Stimulated activated CD4-positive, alpha-beta T cell treated with anti-CD3 and anti-CD28 coated beads, Interleukin-1b, Interleukin-23, amount 100 ng/mL, for 1 hour (primary cell): ENCODE results near the gene CDRT15.
"Not testable (repeated sequence)": the region's sequence is repeated elsewhere in the genome, so short reads cannot be mapped to it uniquely, and the experiment has no call there.

Source experiments
- DNase-seq, 2 donors: peaks; one replicate each; pipeline ENCODE4 v3.0.0-alpha.2; 2020; ENCODE audit warnings: low read depth in 2 of 2

CDRT15 gene

DNA sequence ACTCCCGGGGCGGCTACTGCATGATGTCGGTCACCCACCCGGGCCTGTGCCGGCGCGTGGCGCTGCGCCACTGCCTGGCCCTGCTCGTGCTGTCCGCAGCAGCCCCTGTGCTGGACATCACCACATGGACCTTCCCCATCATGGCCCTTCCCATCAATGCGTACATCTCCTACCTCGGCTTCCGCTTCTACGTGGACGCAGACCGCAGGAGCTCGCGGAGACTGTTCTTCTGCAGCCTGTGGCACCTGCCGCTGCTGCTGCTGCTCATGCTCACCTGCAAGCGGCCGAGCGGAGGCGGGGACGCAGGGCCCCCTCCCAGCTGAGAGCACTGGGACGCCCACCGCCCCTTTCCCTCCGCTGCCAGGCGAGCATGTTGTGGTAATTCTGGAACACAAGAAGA lies 29.8 kb downstream of the CDRT15 start:
- DNase-seq, result no peak

DNA sequence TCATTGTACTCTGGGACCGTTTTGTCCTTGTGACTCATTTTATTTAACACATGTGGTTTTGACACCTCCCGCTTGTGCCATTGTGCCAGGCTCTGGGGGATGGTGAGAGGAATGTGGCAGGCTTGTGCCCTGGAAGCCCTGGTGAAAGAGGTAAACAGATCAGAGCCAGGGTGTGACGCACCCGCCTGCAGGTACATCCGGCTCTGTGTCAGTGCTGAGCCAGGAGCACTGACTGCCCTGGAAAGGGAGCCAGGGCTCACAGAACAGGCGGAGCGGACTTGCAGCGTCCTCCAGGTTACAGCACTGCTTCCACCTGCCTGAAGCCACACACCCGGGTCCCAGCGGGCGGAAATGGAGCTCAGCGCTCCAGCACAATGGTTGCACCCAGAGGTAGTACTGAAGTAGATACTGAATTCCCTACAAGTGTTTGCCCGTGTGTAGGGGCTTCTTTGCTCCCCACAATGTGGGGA lies 30.6 kb downstream of the CDRT15 start:
- peak in 1 of 2 donors; percentile 39 for DNase-seq

DNA sequence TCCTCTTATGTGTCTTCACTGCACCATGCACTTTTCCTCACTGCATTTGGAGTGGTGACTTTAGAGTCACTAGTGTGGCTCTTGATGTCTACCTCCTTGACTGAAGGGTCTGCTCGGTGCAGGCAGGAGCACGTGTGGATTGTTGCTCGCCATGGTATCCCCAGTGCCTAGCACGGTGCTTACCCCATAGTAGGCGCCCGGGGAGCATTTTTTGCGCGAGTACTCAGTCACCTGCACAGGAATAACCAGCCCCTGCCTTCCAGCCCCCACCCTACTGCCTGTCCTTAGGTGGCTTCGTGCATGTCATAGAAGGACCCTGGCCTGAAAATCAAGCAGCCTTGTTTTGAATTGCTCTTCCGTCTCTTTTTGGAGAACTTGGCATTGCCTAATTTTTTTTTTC lies 31.3 kb downstream of the CDRT15 start:
- no peak for DNase-seq

DNA sequence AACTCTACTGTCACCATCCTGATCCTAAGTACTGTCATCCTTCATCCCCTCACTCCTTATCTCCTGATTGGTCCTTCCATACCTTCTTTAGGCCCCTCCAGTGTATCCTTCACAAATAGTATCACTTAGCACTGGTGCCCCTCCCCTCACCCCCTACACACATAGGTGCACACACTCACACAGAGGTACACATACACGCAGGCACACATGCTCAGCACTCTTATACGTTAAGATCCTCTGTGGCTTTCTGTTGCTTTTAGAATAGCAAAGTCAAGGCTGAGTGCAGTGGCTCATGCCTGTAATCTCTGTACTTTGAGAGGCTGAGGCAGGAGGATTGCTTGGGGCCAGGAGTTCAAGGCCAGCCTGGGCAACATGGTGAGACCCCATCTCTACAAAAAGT lies 32.1 kb downstream of the CDRT15 start:
- DNase-seq, result no peak

DNA sequence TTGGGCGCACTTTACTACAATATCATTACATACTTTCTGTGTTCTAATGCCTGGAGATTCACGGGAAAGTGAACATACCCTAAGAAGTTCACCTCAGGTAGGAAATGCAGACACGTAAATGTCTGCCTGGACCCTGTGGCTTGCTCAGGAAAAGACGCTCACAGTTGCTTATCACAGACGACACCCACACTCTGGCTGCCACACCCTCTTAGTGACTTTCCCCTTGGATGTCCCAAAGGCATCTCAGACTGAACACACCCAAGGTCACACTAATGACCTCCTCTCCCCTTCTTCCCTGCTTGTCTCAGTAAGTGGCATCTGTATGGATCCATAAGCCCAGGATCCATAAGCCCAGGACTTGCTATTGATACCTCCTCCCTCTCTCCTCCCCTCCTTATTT lies 32.6 kb downstream of the CDRT15 start:
- no peak for DNase-seq

DNA sequence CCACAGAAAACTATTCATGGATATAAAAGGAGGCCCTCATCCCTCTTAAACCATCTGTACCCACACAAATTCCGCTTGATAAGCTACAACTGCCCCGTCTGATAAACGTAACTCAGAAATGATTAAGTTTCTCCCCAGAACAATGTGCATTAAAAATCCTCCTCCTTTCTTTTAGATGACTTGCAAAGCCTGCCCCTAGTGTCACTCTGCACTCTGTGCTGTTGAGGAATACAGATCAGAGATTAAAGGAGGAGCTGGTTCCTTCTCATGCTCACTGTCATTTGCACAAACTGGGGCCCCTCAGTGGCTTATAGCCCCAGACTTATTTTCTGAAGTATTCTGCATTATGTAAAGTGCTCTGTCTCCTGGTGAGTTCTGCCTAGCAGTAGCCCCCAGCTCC lies 33.3 kb downstream of the CDRT15 start:
- no peak for DNase-seq

DNA sequence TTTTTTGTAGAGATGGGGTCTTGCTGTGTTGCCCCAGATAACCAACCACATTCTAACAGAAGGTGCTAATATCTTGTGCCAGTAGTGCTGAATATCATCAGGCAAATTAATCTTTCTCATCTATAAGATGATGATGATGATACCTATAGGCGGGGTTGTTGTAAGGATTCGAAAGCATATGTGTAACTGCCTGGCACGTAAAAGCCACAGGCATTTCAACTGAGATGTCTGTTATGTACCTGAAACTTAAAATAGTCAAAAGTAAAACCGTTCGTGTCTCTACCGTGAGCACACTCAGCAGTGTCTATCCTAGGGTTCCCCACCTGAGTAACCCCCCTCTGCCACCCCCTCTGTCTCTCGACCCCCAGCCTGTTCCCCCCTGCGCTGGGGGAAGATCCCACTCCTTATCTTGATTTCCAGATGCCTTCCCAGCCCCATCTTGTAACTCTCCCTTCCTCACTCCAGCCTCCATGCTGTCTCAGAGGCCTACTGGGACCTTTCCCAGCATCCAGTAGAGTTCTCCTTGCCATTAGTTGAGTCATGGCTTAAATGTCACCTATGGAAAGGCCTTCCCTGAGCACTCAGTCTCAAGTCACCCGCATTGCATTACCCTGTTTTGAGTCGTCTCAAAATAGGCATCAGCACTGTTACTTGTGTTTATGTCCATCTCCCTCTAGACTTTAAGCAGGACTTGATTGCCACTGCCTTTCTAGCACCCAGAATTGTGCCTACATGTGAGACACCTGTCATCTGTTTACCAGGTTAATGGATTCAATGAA lies 34.1 kb downstream of the CDRT15 start:
- no peak for DNase-seq

DNA sequence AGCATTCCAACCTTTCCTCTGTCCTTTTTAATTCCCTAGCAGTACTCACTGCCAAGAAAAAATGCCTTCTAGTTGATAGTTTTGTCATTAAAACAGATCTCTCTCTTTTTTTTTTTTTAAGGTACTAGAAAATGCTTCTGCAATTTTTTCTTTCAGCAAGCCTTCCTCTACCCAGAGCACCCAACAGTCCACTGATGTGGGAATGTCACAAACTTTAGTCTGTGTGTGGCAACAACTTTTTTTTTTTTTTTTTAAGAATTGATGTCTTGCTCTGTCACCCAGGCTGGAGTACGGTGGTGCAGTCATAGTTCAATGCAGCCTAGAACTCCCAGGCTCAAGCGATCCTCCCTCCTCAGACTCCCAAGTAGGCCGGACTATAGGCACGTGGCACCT lies 34.7 kb downstream of the CDRT15 start:
- no peak for DNase-seq

DNA sequence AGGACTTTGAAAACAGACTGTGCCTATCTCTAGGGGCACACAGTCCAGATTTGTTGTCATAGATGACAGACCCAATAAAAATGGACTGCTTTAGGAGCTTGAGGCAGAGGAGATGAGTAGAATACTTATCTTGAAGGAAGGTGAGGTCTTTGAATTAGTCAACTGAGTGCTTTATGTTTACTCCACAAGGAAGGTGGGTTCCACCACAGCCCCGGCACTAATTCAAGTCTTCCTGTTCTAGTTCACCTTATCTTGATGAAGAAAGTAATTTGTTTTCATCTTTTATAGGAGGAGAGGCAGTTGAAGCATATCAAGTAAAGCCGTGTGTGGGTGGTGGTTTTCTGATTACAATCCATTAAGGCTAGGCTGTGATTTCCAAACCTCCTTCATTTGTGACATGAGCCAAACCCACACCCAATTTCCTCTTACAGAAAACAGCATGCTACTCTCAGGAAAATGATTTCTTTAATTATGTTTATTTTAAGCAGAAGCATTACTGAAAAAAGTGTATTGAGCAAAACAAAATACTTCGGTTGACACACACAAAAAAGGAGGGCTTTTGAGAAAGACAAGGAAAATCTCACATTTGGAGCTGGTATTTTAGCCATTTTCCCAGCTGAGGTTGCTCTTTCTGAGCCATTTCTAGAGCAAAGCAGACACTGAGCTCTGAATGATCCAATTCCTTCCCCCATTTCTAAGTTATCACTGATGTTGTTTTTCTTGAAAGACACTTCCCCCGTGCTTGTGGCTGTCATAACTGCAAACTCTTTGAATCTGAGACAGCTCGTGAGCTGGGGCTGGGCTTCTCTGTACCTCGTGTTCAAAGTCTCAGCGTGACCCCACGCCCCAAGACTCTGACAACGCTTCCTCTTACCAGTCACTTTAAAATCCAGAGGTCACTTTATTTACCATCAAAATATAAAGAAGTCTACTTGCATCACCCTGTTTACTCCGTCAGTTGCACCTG lies 35.4 kb downstream of the CDRT15 start:
- no peak for DNase-seq

DNA sequence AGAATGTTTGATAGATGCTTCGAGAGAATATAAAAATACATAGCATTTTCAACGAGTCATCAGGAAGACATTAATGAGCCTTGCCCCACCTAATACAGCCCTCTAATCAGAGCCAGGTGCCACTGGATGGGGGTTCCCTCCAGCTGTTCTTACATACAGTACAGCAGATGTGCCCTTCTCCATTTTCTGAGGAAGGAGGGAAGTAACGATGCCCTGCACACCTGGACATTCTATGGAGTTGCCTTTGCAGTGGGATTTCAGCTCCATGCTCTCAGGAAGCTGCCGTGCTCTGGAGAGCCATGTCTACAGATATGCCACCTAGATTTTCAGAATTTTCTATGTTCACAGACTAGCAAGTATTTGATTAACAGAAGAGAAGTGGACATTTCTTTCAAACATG lies 36.3 kb downstream of the CDRT15 start:
- no peak for DNase-seq

DNA sequence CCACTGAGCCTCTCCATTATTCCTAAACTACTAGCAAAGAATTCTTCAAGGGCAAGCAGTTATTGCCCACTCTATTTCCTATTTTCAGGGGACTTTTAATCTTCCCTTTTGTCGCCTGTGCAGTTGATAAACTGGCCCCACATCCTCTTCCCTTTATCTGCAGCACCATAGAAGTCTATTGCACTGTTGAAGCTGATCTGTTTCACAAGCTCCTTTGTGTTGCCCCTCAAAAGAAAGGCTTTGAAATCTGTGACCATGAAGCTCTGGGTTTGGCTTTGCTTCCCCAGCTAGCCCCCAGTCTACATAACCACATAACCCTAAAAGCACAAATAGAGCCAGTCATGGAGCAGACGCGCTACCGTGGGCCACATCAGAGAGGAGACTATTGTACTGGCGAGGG lies 37.1 kb downstream of the CDRT15 start:
- DNase-seq, result no peak

DNA sequence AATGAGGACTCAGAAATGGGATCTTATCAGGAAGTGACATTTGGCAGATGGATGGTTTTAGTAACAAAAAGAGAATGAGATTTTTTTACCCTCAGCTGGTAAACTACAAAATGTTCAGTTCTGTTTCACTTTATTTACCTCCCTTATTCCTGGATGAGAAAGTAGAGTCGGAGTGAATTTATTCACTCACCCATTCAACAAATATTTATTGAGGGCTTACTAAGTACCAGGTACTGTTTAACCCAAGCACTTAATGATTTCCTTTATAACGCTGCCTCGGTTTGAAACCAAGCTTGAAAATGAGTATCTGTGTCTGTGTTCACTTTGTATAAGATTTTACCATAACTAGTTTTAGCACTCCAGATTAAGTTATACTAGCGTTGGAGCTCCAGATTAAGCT lies 38.1 kb downstream of the CDRT15 start:
- no peak for DNase-seq

DNA sequence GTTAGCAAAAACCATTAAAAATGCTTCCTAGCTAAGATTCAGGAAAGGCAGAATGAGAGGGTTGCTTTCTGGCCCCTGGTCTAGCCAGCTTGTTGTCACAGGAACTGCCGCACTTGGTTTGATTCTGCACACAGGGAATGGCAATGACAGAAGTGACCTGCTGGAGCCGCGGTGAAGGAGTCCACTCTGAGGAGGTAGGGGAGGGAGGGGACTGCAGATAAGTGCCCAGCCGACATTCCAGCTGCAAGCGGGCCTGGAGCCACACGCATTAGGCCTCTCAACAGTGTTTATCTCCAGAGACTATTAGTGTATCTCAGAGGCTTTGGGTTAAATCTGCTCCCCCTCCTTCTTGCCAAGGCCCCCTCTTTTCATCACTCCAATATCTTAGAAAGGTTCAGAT lies 38.6 kb downstream of the CDRT15 start:
- no peak for DNase-seq

DNA sequence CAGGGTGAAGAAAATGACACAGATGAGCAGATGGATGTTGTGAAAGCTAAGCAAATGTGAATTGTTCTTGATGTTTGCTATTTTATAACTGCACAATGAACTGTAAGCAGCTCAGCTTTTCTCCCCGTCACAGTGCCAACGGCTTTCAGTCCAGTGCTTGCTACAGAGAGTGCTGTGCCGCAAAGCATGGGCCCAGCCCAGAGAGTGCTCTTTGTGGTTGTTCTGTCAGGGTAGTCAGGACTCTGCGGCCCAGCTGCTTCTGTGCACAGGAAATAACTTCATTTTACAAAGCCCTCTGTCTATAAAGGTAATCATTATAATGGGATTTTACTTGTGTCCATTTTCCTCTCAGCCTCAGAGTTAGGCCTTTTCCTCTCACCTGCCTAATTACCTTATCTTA lies 39.1 kb downstream of the CDRT15 start:
- no peak for DNase-seq

DNA sequence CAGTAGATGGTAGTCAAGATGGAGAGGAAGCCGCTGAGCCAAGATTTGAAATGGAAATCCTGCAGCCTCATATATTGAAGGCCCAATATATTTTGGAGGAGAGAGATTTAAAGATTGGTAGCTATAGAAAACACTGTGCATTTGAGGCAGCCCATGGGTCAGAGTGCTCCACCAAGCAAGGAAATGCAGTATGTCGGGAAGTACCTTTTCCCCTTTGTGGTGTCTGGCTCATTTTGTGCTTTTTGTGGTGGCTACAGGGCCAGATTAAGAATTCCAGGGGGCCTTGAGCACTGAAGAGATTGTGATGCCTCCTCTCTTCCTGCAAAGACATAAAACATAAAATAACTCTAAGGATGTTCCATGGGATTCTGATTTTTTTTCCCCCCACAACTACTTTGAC lies 39.6 kb downstream of the CDRT15 start:
- DNase-seq, result no peak

DNA sequence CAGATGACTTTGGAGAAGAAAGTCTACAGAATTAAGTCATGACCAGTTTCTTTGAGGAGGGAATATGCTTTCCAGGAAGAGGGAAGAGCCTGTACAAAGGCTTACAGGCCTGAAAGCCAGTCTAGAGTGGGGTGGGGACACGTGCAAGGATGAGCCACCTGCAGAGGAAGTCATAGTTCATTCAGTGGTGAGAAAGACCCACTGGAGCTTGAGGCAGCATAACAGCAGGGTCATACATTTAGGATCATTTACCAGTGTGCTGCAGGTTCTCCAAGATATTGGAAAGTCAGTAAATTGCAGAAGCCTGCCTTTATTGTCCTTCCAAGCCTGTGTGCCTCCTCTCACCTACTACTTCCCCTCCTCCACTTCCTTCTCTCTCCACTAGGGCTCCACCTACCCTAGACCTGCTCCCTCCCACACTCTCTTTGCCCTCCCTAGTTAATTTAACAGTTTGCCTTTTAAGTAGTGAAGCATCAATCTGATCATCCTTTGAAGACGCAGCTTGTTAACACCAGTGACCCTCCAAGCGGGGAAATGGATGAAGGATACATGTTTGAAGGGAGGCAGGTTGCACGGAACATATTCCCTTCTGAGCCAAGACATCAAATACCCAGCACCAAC lies 40.2 kb downstream of the CDRT15 start:
- no peak for DNase-seq

DNA sequence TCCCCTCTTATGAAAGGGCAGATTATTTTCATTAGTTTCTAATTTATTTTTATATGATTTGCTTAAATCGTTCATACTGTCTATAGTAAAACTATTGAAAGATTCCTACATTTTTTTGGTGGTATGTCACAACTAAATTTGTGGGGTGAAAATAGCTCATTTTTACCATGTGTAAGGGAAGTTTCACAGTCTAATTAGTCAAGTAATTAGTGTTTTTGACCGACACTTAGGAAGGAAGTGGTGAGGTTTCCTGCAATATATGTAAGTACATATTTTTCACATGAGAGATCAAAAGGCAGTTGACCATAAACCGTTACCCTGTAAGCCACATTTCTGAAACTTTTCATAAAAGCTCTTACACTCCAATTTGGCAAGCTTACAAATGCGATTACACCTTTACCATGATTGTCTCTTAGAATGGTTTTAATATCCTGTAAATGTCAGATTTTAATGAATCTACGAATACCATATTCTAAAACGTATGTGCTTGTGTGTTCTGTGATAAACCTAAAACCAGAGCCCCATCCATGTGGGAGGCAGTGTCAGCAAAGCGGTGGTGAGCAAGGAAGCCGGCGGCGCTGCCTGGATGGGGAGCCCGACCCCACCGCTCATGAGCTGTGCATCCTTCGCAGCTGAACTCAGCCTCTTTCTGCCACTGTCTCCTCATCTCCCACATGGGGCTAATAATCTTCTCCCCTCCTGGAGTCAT lies 43.9 kb downstream of the CDRT15 start:
- DNase-seq, result not testable (repeated sequence)

DNA sequence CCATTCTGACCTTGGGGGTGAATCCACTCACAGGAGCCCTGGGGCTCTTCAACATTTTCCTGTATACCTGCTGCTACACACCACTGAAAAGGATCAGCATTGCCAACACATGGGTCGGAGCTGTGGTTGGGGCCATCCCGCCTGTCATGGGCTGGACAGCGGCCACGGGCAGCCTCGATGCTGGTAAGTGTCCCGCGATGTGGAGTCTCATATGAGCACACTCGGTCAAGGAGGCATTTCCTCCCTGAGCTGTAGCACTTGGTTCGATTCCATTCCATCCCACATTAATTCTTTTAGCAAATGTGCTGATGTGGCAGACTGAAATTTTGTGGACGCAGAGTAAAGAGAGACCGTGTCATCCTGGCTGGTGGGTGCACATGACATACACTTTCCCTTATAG lies 44.6 kb downstream of the CDRT15 start:
- not testable (repeated sequence) for DNase-seq

DNA sequence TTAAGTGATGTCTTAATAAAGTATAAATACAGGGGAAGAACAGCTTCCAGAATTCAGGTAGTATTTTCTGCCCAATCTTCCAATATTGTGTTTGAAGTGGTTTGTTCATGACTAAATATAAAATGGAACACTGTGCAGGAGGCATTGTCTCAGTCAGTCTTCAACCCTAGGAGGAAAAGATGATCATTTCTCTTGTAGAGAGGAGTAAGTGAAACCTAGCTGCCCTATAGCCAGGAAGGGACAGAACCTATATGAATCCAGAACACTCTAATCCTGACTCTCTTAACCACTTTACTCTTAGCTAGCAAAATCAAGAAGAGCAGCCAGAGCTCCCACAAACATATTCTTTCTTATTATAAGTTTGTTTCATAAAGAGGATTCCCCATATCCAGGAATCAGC lies 45.2 kb downstream of the CDRT15 start:
- not testable (repeated sequence) for DNase-seq

DNA sequence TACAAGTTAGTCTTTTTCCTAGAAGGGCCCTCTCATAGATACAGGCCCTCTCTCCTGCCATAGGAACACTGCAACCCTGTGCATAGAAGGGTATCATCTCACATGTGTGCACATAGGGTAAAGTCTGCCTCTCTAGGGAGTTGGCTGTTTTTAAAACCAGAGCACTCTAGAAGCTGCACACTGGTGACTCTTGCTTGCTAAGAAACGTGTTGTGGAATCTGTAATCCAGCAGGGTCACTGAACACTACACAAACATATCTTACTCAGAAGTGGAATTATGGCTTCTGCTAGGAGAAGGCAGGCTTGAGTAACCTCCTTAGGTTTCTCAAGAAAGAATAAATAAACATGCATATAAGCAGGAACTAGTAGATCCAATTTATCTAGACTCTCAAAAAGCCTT lies 45.9 kb downstream of the CDRT15 start:
- DNase-seq, result not testable (repeated sequence)

DNA sequence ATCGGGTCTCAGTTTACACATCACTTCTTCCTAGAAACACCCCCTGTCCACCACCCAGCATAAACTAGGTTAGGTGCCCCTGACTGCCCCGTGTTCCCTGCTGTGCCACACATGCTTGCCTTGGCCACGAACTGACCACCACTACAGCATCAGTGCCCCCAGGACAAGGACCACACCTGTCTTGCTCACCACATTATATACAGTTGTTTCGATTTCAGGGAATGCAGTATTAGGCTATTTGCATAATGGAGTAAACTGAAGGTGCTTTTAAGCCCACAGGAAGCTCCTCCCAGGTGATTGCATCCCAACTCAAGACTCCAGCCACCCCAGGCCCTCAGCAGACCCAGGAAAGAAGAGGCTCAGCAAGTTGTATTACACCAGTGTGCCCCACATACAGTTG lies 50.2 kb downstream of the CDRT15 start:
- not testable (repeated sequence) for DNase-seq
